ENCODE data around the gene KNCN.

DNA sequence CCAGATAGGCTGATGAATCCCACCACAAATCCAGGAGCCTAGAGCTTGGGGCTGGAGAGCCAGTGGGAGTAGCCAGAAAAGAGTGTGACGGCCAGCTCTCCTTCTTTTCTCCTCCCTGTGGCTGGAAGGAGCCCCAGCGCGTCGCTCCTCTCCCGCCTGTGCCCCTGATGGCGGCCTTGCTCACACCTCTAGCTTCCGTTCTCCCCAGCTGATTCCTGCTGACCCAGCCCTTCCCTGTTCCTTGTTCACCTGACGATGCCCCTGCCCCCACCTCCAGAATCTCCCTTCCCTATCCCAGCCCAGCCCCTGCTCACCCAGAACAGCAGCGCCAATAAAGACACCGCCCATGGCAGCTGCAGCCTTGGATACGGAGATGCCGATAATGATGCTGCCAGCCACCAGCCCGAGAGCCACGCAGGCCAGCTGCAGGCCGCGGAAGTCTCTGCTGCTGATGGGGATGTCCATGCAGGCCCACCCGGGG, 656 bp downstream of the KNCN start:
- TF ChIP-seq, protein P1, sequence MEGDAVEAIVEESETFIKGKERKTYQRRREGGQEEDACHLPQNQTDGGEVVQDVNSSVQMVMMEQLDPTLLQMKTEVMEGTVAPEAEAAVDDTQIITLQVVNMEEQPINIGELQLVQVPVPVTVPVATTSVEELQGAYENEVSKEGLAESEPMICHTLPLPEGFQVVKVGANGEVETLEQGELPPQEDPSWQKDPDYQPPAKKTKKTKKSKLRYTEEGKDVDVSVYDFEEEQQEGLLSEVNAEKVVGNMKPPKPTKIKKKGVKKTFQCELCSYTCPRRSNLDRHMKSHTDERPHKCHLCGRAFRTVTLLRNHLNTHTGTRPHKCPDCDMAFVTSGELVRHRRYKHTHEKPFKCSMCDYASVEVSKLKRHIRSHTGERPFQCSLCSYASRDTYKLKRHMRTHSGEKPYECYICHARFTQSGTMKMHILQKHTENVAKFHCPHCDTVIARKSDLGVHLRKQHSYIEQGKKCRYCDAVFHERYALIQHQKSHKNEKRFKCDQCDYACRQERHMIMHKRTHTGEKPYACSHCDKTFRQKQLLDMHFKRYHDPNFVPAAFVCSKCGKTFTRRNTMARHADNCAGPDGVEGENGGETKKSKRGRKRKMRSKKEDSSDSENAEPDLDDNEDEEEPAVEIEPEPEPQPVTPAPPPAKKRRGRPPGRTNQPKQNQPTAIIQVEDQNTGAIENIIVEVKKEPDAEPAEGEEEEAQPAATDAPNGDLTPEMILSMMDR (IDR thresholded peaks at IDR 0.05 in 4 of 5, conservative IDR thresholded peaks at IDR 0.05 in 1 of 5) = no peak
- no peak for TF ChIP-seq POLR2A (IDR thresholded peaks at IDR 0.05)

All from gastrocnemius medialis (tissue), 4 donors.